MM.1S (cell line): ENCODE results near the gene RBM47.

Experiments used
- DNase-seq: peaks from one replicate; pipeline ENCODE4 v3.0.0-alpha.2; 2015
- H2AFZ ChIP-seq: fragments of 300-600 bp; sonication (generic); 2 replicates; pipeline ENCODE4 v1.6.0; 2016; ENCODE audit warnings: antibody characterized with exemption, low read length
- H3F3A ChIP-seq: fragments of 300-600 bp; sonication (generic); 2 replicates; pipeline ENCODE4 v1.6.1; 2016; ENCODE audit warnings: mild to moderate bottlenecking, antibody characterized with exemption, low read length, moderate library complexity, mixed read lengths; ENCODE audit not compliant: insufficient read depth
- H3K27ac ChIP-seq: fragments of 300-600 bp; sonication (generic); 2 replicates; pipeline ENCODE4 v1.5.1; 2016; ENCODE audit warnings: mild to moderate bottlenecking, low read length
- H3K27me3 ChIP-seq: fragments of 300-600 bp; sonication (generic); replicated peaks from 2 replicates; pipeline ENCODE4 v1.6.0; 2016; ENCODE audit warnings: low read length; ENCODE audit not compliant: insufficient read depth
- H3K36me3 ChIP-seq: fragments of 300-600 bp; sonication (generic); replicated peaks from 2 replicates; pipeline ENCODE4 v1.6.1; 2016; ENCODE audit warnings: mild to moderate bottlenecking, low read length, mixed read lengths; ENCODE audit not compliant: insufficient read depth
- H3K4me1 ChIP-seq: fragments of 300-600 bp; sonication (generic); 2 replicates; pipeline ENCODE4 v1.6.1; 2016; ENCODE audit warnings: low read length, mixed read lengths
- H3K4me2 ChIP-seq: fragments of 300-600 bp; sonication (generic); 2 replicates; pipeline ENCODE4 v1.6.0; 2016; ENCODE audit warnings: low read depth, low read length
- H3K4me3 ChIP-seq: fragments of 300-600 bp; sonication (generic); 2 replicates; pipeline ENCODE4 v1.5.1; 2016; ENCODE audit warnings: low read length, mixed read lengths
- H3K79me2 ChIP-seq: fragments of 300-600 bp; sonication (generic); 2 replicates; pipeline ENCODE4 v1.6.1; 2016; ENCODE audit warnings: mixed run types, low read length, mixed read lengths
- H3K9ac ChIP-seq: fragments of 300-600 bp; sonication (generic); 2 replicates; pipeline ENCODE4 v1.6.1; 2016; ENCODE audit warnings: low read length, mixed read lengths
- H3K9me2 ChIP-seq: fragments of 300-600 bp; sonication (generic); replicated peaks from 2 replicates; pipeline ENCODE4 v1.6.1; 2016; ENCODE audit warnings: mild to moderate bottlenecking, low read length, mixed read lengths; ENCODE audit not compliant: insufficient read depth
- H3K9me3 ChIP-seq: fragments of 300-600 bp; sonication (generic); replicated peaks from 2 replicates; pipeline ENCODE4 v1.6.1; 2016; ENCODE audit warnings: mild to moderate bottlenecking, low read length, mixed read lengths; ENCODE audit not compliant: insufficient read depth
- H4K20me1 ChIP-seq: fragments of 300-600 bp; sonication (generic); 2 replicates; pipeline ENCODE4 v1.6.1; 2016; ENCODE audit warnings: mild to moderate bottlenecking, low read length, moderate library complexity, mixed read lengths; ENCODE audit not compliant: insufficient read depth
- EZH2 ChIP-seq: fragments of 300-600 bp; sonication (generic); optimal IDR thresholded peaks from 2 replicates; pipeline ENCODE3; 2017; ENCODE audit warnings: low read depth, mild to moderate bottlenecking, antibody characterized with exemption, low read length, mixed read lengths
- EZH2phosphoT487 ChIP-seq: fragments of 300-600 bp; sonication (generic); IDR thresholded peaks from 2 replicates; pipeline ENCODE4 v1.6.1; 2018; ENCODE audit warnings: antibody characterized with exemption, low read length
- TF ChIP-seq, protein P1 (sequence below): fragments of 300-600 bp; sonication (generic); IDR thresholded peaks from 2 replicates; pipeline ENCODE4 v1.5.1; 2016; ENCODE audit warnings: antibody characterized with exemption, low read length, mixed read lengths

The RBM47 gene

GRCh38 chr4:40626183-40626990, 3.3 kb downstream of the RBM47 start:
- H3K27ac ChIP-seq: peak overlapping the region; percentile 8; the same call in 1 of the 2 replicates
- peaks cover 75% of the 10 kb centered on the region for H3K79me2 ChIP-seq
- no peaks in the 10 kb centered on the region for H3K27me3 ChIP-seq
- H3K4me2 ChIP-seq: peak overlapping the region; percentile 59
- no peak for TF ChIP-seq EZH2
- no peak for TF ChIP-seq EZH2phosphoT487
- TF ChIP-seq, protein P1, sequence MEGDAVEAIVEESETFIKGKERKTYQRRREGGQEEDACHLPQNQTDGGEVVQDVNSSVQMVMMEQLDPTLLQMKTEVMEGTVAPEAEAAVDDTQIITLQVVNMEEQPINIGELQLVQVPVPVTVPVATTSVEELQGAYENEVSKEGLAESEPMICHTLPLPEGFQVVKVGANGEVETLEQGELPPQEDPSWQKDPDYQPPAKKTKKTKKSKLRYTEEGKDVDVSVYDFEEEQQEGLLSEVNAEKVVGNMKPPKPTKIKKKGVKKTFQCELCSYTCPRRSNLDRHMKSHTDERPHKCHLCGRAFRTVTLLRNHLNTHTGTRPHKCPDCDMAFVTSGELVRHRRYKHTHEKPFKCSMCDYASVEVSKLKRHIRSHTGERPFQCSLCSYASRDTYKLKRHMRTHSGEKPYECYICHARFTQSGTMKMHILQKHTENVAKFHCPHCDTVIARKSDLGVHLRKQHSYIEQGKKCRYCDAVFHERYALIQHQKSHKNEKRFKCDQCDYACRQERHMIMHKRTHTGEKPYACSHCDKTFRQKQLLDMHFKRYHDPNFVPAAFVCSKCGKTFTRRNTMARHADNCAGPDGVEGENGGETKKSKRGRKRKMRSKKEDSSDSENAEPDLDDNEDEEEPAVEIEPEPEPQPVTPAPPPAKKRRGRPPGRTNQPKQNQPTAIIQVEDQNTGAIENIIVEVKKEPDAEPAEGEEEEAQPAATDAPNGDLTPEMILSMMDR: no peak
- H3K9me2 ChIP-seq: no peaks in the 10 kb centered on the region
- peak overlapping the region; percentile 60 for H3K4me3 ChIP-seq
- no peaks in the 10 kb centered on the region for H3K9me3 ChIP-seq
- H3K9ac ChIP-seq: peak overlapping the region; percentile 65; the same call in 1 of the 2 replicates
- peaks cover 40% of the 10 kb centered on the region for H3K4me1 ChIP-seq
- no peak for DNase-seq
- no peaks in the 10 kb centered on the region for H4K20me1 ChIP-seq
- H2AFZ ChIP-seq: no peak overlapping the region
- H3K36me3 ChIP-seq: no peaks in the 10 kb centered on the region
- H3F3A ChIP-seq: peaks cover 43% of the 10 kb centered on the region

DNA sequence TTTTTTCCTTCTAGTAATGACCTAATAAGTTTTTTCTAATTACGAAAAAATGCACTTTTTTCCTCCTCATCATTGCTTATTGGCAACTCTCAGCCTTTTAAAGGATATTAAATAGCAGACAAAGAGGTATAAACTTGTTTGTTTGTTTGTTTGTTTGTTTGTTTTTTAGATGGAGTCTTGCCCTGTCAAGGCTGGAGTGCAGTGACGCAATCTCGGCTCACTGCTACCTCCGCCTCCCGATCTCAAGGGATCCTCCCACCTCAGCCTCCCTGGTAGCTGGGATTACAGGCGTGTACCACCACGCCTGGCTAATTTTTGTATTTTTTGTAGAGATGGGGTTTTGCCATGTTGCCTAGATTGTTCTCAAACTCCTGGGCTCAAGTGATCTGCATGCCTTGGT, 6.0 kb downstream of the RBM47 start:
- H3K9ac ChIP-seq: no peak overlapping the region
- H3K4me2 ChIP-seq: no peak overlapping the region
- no peaks in the 10 kb centered on the region for H3K27me3 ChIP-seq
- H3K4me1 ChIP-seq: peaks cover 43% of the 10 kb centered on the region
- TF ChIP-seq EZH2 (no peak), EZH2phosphoT487 (no peak)
- TF ChIP-seq, protein P1: no peak
- H3K79me2 ChIP-seq: peaks cover 92% of the 10 kb centered on the region
- H2AFZ ChIP-seq: no peak overlapping the region
- peaks cover 24% of the 10 kb centered on the region for H3F3A ChIP-seq
- H3K27ac ChIP-seq: 0 out of 2 replicates have a peak overlapping the region, but pooled peaks have one; percentile 78
- no peak overlapping the region for H3K4me3 ChIP-seq
- no peak for DNase-seq
- H3K9me3 ChIP-seq: no peaks in the 10 kb centered on the region
- H3K9me2 ChIP-seq: no peaks in the 10 kb centered on the region
- H4K20me1 ChIP-seq: no peaks in the 10 kb centered on the region
- no peaks in the 10 kb centered on the region for H3K36me3 ChIP-seq

DNA sequence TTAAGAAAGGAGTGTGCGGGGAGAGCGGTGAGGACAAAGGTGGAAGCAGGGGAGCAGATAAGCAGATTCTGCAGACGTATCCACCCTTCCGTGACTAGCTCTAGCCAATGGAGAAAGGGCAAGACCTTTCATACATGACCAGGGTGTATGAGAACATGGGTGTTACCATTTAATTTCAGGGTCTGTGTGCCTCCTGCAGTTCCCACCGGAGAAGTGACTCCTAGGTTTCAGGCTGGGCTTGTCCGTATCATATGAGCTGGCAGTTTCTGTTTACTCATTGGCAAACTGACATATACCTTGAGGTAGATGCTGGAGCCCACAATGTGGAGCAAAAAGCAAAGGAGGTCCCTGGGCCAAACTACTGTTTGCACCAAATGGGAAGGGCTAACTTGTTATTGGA, 6.8 kb downstream of the RBM47 start:
- Histone ChIP-seq H3K4me3 (no peak overlapping the region), H3K9me3 (no peaks in the 10 kb centered on the region), H3K36me3 (no peaks in the 10 kb centered on the region), H3K27ac (peak overlapping the region; percentile 78; the same call in 1 of the 2 replicates), H3K9ac (no peak overlapping the region), H3F3A (peaks cover 24% of the 10 kb centered on the region), H3K27me3 (no peaks in the 10 kb centered on the region), H3K9me2 (no peaks in the 10 kb centered on the region), H3K4me2 (peak overlapping the region; percentile 11; the same call in 1 of the 2 replicates), H3K4me1 (peaks cover 43% of the 10 kb centered on the region), H2AFZ (no peak overlapping the region), H3K79me2 (peaks cover 93% of the 10 kb centered on the region), H4K20me1 (no peaks in the 10 kb centered on the region)
- no peak for TF ChIP-seq EZH2
- TF ChIP-seq EZH2phosphoT487: no peak
- TF ChIP-seq, protein P1: no peak
- DNase-seq: no peak
